NCI-H1105 treated with DMSO at 0.1 percent for 48 hours (cell line): Measurements from ENCODE around the gene SDC4.

Source experiments
- DNase-seq: peaks from one replicate; lab custom pipeline; 2025; lab: John Stamatoyannopoulos, UW

SDC4 gene

DNA sequence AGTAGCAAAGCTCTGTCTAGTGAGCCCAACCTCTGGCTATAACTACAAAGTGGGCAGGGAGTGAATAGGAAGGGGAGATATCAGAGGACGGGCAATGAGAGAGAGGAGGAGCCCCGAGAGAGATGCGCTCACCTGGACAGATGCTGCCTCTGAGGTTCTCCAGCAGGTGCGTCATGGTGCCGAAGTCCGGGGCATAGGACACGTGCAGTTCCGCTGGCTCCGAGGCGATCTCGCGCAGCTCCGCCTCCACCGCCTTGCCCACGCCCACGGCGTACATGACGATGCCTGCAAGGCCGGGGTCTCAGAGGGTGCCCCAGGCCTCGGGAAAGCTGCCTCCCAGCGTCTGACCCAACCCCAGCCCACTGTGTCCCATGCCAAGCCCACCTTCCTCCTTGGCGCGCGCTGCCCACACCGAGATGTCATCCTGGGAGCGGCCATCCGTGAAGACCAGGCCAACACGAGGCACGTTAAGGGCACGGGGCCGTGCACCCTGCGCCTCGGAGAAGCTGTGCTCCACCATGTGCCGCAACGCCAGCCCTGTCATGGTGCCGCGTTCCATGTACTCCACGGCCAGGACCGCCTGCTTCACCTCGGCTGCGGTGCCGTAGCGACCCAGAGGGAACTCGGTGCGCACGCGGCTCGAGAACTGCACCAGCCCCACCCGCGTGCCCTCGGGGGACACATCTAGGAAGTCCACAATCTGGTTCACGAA, 50.3 kb downstream of the SDC4 start:
- no peak for DNase-seq

DNA sequence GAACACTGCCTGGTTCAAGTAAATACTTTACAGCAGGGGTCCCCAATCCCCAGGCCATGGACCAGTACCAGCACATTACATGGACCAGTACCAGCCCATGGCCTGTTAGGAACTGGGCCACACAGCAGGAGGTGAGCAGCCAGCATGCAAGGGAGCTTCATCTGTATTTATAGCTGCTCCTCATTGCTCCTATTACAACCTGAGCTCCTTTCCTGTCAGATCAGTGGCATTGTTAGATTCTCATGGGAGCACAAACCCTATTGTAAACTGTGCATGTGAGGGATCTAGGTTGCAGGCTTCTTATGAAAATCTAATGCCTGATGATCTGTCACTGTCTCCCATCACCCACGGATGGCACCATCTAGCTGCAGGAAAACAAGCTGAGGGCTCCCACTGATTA, 53.6 kb downstream of the SDC4 start:
- no peak for DNase-seq

DNA sequence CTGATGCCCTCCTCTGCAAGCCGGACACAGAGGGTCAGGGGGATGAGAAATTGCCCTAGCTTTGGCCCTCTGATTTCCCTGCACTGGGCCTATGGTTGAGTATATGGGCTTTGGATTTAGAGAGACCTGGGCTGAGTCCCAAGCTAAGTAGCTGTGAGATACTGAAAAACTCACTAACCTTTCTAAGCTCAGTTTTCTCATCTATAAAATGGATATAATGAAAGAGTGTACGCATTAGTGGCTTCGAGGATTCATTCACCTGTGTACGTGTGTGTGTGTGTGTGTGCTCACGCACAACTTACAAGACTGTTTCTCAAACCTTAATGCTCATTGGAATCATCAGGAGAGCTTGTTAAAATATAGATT, 54.2 kb downstream of the SDC4 start:
- no peak for DNase-seq

DNA sequence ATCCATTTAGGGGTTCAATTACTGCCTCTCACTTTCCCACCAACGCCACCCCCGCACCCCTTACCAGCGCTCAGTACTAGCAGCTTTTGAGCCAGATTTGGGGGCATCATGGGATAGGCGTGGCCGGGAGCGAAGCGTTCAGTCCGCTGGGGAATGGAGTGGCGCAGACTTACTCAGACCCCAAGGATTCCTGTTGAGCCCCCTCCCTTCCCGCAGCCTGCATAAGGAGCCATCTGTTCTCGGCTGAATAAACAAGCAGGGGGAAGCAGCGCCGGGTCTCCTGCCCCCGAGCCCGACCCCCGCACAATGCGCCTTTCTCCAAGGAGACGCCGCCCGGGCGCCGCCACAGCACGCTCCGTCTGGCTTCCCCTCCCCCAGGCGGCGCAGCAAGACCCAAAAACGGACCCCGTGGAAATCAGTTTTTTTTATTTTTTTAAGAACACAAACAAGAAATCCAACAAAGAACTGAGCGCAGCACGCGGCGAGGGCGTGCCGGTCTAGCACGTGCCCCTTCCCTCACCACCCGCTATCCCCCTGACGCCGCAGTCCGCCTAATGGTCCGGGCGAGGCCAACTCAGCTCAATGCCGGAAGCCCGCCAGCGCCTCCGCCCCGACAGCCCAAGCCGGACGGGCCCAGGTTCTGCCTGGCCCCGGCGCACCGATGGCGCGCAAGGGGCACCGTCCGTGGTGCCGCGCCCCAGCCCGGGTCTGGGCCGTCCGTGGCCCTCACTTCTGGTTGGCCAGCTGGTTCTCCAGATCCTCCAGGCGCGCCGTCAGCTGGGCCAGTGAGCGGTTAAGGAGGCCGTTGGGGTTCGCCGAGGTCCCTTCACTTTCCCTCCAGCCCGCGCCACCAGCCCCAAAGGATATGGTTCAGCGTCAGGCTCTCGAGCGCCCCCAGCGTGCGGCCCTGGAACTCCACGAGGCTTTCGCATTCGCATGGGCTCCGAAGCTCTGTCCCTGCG, 54.9 kb downstream of the SDC4 start:
- peak; percentile 78 for DNase-seq

DNA sequence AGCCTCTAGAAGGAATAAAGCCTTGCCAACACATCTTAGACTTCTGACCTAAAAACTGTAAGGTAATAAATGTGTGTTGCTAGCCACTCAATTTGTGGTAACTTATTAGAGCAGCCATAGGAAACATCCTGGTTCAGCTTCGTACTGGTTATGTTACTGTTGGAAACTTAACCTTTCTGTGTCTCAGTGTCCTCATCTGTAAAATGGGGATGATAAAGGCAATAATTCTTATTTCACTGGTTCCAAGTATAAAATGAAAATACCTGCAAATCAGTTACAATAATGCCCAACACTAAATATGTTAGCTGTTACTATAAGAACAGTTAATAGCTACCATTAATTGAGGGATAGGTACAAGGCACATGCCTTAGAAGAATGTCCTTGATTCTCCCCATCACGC, 55.9 kb downstream of the SDC4 start:
- no peak for DNase-seq

DNA sequence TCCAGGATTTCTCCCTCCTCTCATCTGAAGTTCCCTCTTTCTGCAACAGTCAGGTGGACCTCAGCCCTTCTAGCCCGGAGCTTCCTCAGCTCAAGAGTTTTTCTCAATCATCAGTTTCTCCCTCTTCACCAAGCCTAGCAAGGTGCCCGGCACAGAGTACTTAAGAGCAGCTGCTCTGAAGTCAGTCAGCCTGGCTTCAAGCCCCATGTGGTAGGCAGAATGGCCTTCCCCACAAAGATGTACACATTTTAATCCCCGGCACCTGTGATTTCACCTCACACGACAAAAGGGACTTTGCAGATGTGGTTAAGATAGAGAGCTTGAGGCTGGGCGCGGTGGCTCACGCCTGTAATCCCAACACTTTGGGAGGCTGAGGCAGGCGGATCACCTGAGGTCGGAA, 56.7 kb downstream of the SDC4 start:
- DNase-seq, result no peak

DNA sequence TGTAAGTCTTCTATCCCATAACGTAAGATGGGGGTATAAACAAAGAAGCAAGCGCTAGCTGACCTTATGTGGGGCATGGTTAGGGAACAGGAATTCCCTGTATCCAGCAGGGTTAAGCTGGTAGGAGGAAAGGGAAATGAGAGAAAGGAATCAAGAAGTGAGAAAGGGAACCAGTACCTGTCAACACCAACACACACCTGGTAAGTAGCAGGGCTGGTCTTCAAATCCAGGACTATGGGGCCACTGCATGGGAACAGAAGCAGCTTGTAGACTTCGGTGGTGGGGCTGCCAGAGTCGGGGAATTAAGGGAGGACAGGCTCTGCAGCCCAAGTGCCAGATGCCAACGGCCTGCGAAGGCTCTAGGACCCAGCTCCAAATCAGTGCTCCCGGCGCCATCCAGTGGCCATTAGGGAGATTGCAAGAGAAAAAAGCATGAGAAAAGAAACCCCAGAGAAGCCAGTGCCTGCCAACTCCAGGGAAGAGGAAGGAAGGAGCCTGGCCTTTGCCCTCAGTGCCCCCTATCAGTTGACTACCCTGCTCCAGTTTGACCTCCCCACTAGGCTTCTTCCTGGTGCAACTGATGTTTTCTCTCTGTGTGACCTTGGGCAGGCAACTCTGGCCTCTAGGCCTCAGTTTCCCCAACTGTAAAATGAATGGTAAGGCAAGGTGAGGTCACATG, 57.4 kb downstream of the SDC4 start:
- DNase-seq, result peak; percentile 80

DNA sequence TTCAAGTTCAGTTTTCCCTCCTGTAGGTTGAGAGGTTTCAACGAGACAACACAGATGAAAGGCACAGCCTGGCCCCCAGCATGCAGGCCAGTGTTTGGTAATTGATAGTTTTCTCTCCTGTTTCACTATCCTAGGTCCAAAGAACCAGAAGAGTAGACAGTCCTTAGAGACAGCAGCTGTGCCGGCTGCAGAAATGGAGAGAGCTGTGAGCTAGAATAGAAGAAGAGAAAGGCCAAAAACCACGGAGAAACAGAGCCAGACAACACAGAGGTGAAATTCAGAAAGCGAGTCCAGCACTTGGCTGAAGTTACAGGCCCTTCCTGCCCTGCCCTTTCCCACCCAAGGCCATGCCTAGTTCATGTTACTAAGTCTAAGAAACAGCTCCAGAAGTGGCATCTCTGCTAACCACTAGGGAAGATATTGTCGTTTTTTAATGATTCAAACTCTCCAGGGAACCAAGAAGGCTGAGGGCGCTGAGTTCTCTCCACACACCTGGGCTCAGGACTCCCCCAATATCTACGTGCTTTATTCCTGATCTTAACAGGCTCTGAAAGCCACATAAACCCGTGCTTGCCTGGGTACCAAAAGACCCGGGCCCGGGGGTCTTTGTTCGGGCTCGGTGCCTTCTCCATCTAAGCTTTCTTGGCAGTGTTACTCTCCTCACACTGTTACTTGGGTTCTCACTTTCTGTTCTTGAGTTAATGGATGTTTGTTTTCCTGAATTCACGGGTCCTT, 58.1 kb downstream of the SDC4 start:
- DNase-seq, result no peak

DNA sequence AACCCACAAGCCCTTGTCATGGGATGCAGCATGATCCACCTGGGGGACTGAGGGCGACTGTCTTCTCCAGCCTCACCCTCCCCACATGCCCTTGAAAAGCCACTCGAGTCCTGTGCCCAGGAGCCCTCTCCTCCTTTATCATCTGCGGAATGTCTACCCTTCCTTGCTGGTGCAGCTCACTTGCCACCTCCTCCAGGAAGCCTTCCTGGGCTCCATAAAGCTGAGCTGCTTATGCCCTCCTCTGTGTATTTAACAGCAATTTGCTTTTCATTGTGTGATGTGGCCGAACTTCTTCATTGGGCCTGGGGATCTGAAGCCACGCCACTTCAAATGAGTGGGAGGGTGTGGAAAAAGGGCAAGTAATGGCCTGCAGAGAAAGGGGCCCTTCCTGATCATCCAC, 59.4 kb downstream of the SDC4 start:
- DNase-seq, result no peak

DNA sequence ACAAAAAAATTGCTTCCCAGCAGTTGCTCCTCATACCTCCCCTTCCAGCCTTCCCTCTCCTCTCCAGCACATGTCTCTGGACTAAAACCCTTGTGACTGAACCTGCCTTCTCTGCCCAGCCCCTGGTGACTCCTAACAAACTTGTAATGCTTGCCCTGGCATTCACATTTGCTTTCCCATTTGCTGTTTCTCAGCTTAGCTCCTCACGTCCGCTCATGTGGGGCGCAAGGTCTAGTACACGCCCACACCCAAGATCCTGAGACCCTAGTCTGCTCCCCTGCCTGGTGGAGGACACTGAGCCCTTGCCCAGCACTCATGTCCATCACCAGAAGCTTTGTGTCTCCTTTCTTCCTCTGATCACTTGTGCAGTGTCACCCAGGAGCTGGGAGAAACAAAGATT, 59.8 kb downstream of the SDC4 start:
- DNase-seq, result no peak

DNA sequence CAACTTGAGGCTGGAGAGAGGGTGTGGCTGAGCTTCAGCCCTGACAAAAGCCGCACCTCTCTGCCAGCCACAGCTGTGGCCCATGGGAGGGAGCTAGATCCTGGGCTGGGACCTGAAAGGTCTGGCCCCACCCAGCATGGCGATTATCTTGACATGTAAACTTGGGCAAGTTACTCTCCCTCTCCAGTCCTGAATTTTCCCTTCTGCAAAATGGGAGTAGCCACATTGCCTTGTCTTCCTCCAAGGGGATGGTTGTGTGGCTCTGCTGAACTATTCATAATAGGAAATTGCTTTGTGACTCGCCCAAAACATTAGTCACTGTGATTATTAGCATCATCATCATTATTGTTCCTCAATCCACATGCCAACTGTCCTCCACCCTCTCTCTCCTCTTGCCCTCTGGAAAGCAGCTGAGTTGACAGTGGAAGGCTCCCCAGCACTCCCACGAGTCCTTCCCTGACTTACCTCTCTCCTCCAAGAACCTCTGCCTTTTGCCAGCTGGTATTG, 64.6 kb downstream of the SDC4 start:
- no peak for DNase-seq

DNA sequence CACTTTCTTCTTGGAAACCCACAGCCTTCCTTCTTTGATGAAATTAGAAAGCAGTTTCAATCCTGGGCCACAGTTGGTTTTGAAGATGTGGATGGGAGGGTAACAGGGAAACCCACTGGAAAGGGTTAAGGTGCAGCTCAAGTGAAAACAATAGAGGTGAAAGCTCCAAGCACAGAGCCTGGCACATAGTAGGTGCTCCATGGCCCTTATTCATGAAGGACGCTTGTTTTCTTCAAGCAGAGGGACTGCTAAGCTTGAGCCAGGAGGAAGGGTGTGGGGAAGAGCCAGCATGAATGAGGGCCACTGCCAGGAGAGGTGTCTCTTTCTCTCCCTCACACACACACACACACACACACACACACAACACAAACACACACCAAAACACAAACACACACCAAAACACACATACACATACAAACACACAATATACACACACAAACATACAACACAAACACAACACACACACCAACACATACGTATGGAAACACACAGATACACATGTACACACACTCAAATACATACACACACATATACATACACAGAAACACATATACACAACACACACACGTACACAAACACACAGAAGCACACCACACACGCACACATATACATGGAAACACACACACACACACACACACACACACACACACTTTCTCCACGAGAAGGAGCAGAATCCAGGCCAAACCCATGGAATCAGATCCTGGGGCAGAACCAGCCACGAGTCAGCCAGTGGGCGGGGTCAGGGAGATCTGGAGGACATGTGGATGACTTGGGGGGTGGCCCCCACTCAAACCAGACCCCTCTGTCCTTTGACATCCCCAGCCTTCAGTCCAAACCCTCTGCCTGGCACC, 65.3 kb downstream of the SDC4 start:
- no peak for DNase-seq

DNA sequence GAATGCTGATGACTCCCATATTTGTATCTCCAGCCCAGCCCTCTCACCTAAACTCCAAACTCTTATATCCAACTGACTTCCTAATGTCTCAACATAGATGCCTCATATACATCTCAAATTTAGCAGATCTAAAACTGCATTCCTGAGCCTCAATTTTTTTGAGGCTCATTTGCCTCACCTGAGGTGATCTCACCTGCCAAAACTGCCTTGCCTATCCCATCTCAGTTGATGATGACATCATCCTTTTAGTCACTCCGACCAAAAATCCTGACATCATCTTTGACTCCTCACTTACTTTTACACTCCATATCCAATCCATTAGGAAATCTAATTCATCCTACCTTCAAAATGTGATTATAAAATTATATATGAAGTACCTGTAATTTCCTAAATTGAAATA, 68.2 kb downstream of the SDC4 start:
- no peak for DNase-seq

DNA sequence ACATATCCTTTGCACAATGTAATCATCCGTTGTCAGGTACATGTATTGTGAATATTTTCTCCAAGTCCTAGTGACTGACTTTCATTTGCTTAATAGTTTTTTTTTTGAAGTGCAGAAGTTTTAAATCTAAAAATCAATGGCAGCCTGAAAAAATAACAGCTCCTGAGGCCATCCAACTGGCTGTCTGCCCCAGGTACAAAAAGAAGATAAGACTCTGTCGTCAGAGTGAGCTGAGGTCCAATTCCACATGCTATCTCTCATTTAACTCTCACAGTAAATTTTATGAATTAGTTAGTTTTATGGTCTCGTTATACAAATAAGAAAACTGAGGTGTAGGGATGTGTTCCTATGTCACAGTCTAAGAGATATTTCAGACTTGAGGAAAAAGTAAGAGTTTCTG, 72.9 kb downstream of the SDC4 start:
- no peak for DNase-seq
